Stimulated activated CD4-positive, alpha-beta T cell treated with anti-CD3 and anti-CD28 coated beads, Interleukin-15, amount 100 ng/mL, for 24 hours (primary cell): Measurements from ENCODE around the gene SH3RF3.

Source experiments
- DNase-seq: peaks from one replicate; pipeline ENCODE4 v3.0.0-alpha.2; 2020

The SH3RF3 gene

GRCh38 chr2:109185338-109185737 is 56.3 kb downstream of the SH3RF3 start:
- DNase-seq, result no peak

GRCh38 chr2:109185821-109186570 is 57.0 kb downstream of the SH3RF3 start:
- no peak for DNase-seq

- DNase-seq, result no peak
Measured at GRCh38 chr2:109186656-109187250, 57.7 kb downstream of the SH3RF3 start.

- DNase-seq, result no peak
Measured at GRCh38 chr2:109187711-109188495, 58.9 kb downstream of the SH3RF3 start.

- DNase-seq, result no peak
Measured at GRCh38 chr2:109188496-109188890, 59.5 kb downstream of the SH3RF3 start.

GRCh38 chr2:109188898-109189297 is 59.9 kb downstream of the SH3RF3 start:
- DNase-seq, result no peak

GRCh38 chr2:109189751-109190150 is 60.7 kb downstream of the SH3RF3 start:
- DNase-seq, result no peak

- DNase-seq, result no peak
Measured at GRCh38 chr2:109193807-109194619, 65.0 kb downstream of the SH3RF3 start.

GRCh38 chr2:109194620-109194937 is 65.6 kb downstream of the SH3RF3 start:
- no peak for DNase-seq

GRCh38 chr2:109195193-109196045 is 66.4 kb downstream of the SH3RF3 start:
- no peak for DNase-seq

- no peak for DNase-seq
Measured at GRCh38 chr2:109196081-109196875, 67.3 kb downstream of the SH3RF3 start.

- no peak for DNase-seq
Measured at GRCh38 chr2:109197491-109198418, 68.8 kb downstream of the SH3RF3 start.

GRCh38 chr2:109199790-109200189 is 70.8 kb downstream of the SH3RF3 start:
- no peak for DNase-seq

- DNase-seq, result no peak
Measured at GRCh38 chr2:109200616-109201464, 71.8 kb downstream of the SH3RF3 start.

- no peak for DNase-seq
Measured at GRCh38 chr2:109201465-109202327, 72.7 kb downstream of the SH3RF3 start.

GRCh38 chr2:109202486-109202885 is 73.5 kb downstream of the SH3RF3 start:
- DNase-seq, result no peak

GRCh38 chr2:109203246-109204011 is 74.4 kb downstream of the SH3RF3 start:
- no peak for DNase-seq
